ENCODE results near the gene SLC26A6.
A peak's percentile ranks its signal among the peaks of the same experiment; 100 is the strongest.

Gene SLC26A6

GRCh38 chr3:48633743-48634142, 1.5 kb downstream of the SLC26A6 start:
- DNase-seq, result no peak

GRCh38 chr3:48633256-48633655, 2.0 kb downstream of the SLC26A6 start:
- DNase-seq, result no peak

GRCh38 chr3:48631516-48632448, 3.5 kb downstream of the SLC26A6 start:
- DNase-seq, result no peak

- no peak for DNase-seq
Measured at GRCh38 chr3:48630833-48631232, 4.4 kb downstream of the SLC26A6 start.

GRCh38 chr3:48630407-48630806, 4.9 kb downstream of the SLC26A6 start:
- no peak for DNase-seq

GRCh38 chr3:48629894-48630293, 5.4 kb downstream of the SLC26A6 start:
- no peak for DNase-seq

- no peak for DNase-seq
Measured at GRCh38 chr3:48628277-48629017, 6.8 kb downstream of the SLC26A6 start.

GRCh38 chr3:48625600-48625999, 9.7 kb downstream of the SLC26A6 start:
- no peak for DNase-seq

GRCh38 chr3:48624767-48625166, 10.5 kb downstream of the SLC26A6 start:
- DNase-seq, result no peak

GRCh38 chr3:48623851-48624547, 11.3 kb downstream of the SLC26A6 start:
- DNase-seq, result no peak

GRCh38 chr3:48621461-48621869, 13.8 kb downstream of the SLC26A6 start, which contains the start of gene TMEM89:
TSS of gene TMEM89 (minus strand) at chr3:48621769. CDS start at chr3:48621756, 13 bp downstream.
- no peak for DNase-seq

GRCh38 chr3:48619541-48620524, 15.4 kb downstream of the SLC26A6 start:
- no peak for DNase-seq

GRCh38 chr3:48617559-48617958, 17.7 kb downstream of the SLC26A6 start:
- no peak for DNase-seq

- no peak for DNase-seq
Measured at GRCh38 chr3:48614044-48614443, 21.2 kb downstream of the SLC26A6 start.

GRCh38 chr3:48612309-48612708, 23.0 kb downstream of the SLC26A6 start:
- DNase-seq, result no peak

- DNase-seq, result peak; percentile 91
Measured at GRCh38 chr3:48609088-48610005, 25.9 kb downstream of the SLC26A6 start, which contains the start of gene UQCRC1. TSS of gene UQCRC1 (minus strand) at chr3:48609646. CDS start at chr3:48609620, 26 bp downstream.

- no peak for DNase-seq
Measured at GRCh38 chr3:48607519-48607918, 27.7 kb downstream of the SLC26A6 start.

GRCh38 chr3:48601622-48601994, 33.7 kb downstream of the SLC26A6 start:
- no peak for DNase-seq

- DNase-seq, result no peak
Measured at GRCh38 chr3:48600711-48601621, 34.3 kb downstream of the SLC26A6 start.

Data from right kidney (tissue), 1 donor.